Esophagus muscularis mucosa (tissue), 4 donors: ENCODE measurements around the gene SLC6A19.

Source experiments
- EP300 ChIP-seq: sonication (generic); formaldehyde crosslinking; IDR thresholded peaks from one replicate; pipeline ENCODE4 v1.6.1; 2017; ENCODE audit warnings: antibody characterized with exemption
- POLR2A ChIP-seq: fragments of 450-650 bp; IDR thresholded peaks from one replicate; pipeline ENCODE4 v1.6.1; 2017; ENCODE audit warnings: antibody characterized with exemption, moderate library complexity, mild to moderate bottlenecking, low read depth
- POLR2AphosphoS5 ChIP-seq, 2 donors: sonication (generic); formaldehyde crosslinking; IDR thresholded peaks; one replicate each; pipeline ENCODE4 v1.6.1; 2017; ENCODE audit warnings: antibody characterized with exemption in 2 of 2
- TF ChIP-seq, protein P1 (sequence below), 3 experiments: fragments of 200-600 bp in 2 of 3; fragments of 450-650 bp in 1 of 3; sonication (generic) in 2 of 3; IDR thresholded peaks; one replicate each; pipeline ENCODE4 v1.5.1; 2017 to 2019; ENCODE audit warnings: antibody characterized with exemption in 3 of 3, mild to moderate bottlenecking in 2 of 3, moderate library complexity in 1 of 3

DNA sequence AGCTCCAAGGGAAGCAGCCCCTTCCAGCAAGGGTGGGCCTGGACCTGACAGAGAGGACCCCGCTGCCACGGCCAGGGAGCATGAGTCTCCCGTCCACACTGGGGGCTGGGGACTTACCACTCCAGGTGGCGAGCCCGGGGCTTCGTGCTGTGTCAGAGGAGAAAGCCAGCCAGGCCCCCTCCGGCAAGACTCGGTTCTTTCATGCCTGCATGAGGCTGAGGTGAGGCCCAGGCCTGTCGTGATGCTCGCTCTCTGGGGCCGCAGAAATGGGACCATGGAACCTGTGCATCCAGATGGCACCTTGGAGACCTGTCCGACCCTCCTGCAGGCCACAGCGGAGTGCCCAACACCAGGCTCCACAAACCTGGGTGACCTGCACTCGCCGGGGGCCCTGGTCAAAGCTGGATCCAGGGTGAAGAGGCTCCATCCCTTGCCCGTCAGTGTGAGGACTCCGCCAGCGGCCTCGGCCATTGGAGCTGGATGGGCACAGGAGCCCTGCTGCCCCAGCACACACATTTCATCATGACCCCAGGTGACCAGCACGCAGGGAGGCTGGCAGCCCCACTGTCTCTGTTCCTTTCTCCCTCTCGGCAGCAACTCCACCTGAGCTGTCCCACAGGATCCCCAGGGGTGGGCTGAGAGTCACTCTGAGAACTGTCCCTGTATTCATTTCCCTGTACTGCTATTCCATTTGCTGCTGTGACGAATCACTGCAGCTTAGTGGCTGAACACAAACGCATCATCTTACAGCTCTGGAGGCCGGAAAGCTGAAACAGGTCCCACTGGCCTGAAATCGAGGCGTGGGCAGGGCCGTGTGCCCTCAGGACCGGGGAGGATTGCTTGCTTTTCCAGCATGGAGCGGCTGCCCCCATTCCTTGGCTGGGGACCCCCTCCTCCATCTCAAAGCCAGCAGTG, 48.2 kb downstream of the SLC6A19 start:
- TF ChIP-seq, protein P1, sequence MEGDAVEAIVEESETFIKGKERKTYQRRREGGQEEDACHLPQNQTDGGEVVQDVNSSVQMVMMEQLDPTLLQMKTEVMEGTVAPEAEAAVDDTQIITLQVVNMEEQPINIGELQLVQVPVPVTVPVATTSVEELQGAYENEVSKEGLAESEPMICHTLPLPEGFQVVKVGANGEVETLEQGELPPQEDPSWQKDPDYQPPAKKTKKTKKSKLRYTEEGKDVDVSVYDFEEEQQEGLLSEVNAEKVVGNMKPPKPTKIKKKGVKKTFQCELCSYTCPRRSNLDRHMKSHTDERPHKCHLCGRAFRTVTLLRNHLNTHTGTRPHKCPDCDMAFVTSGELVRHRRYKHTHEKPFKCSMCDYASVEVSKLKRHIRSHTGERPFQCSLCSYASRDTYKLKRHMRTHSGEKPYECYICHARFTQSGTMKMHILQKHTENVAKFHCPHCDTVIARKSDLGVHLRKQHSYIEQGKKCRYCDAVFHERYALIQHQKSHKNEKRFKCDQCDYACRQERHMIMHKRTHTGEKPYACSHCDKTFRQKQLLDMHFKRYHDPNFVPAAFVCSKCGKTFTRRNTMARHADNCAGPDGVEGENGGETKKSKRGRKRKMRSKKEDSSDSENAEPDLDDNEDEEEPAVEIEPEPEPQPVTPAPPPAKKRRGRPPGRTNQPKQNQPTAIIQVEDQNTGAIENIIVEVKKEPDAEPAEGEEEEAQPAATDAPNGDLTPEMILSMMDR (IDR thresholded peaks at IDR 0.05): no peak
- TF ChIP-seq POLR2AphosphoS5 (IDR thresholded peaks at IDR 0.05) (no peak), POLR2A (no peak), EP300 (no peak)
